NCI-H2196 treated with DMSO at 0.1 percent for 48 hours (cell line): ENCODE data around the gene BICRA.
"Not testable (repeated sequence)": the region's sequence is repeated elsewhere in the genome, so short reads cannot be mapped to it uniquely, and the experiment has no call there.

Experiments used
- DNase-seq: peaks from one replicate; lab custom pipeline; 2025; ENCODE audit not compliant: unreplicated experiment; lab: John Stamatoyannopoulos, UW

BICRA gene

DNA sequence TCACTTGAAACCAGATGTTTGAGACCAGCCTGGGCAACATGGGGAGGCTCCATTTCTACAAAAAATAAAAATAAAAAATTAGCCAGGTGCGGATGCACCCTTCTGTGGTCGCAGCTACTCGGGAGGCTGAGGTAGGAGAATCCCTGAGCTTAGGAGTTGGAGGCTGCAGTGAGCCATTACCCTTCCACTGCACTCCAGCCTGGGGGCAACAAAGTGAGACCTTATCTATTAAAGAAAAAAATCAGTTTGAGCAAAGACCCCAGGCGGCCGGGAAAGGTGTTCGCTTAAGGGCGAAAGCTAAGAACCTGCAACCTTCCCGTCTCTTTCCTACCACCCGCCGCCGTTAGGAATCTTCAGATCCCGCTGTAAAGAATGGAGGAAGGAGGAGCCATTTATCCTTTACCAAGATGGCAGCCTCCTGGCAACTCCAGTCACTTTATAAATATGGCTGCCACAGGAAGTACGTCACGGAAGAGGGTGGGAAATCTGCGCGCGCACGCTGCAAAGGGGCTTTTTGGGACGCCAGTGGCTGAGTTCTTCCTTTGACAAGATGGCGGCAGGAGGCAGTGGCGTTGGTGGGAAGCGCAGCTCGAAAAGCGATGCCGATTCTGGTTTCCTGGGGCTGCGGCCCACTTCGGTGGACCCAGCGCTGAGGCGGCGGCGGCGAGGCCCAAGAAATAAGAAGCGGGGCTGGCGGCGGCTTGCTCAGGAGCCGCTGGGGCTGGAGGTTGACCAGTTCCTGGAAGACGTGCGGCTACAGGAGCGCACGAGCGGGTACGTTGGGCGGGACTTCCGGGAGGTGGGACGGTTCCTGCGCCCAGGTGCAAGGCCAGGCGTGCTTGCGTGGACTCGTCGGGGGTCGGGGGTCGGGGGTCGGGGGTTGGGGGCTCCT is 136.3 kb downstream of the BICRA start, which contains the start of gene NOP53:
TSS of gene NOP53 (plus strand) at position 537 of the 892 bp plus-strand sequence. CDS start at position 551, 14 bp downstream.
- peak; percentile 80 for DNase-seq

DNA sequence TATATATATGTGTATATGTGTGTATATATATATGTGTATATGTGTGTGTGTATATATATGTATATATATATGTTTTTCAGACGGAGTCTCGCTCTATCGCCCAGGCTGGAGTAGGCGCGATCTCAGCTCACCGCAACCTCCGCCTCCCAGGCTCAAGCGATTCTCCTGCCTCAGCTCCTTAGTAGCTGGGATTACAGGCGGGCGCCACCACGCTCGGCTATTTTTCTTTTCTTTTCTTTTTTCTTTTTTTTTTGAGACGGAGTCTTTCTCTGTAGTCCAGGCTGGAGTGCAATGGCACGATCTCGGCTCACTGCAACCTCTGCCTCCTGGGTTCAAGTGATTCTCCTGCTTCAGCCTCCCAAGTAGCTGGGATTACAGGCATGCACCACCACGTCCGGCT is 137.2 kb downstream of the BICRA start:
- not testable (repeated sequence) for DNase-seq

DNA sequence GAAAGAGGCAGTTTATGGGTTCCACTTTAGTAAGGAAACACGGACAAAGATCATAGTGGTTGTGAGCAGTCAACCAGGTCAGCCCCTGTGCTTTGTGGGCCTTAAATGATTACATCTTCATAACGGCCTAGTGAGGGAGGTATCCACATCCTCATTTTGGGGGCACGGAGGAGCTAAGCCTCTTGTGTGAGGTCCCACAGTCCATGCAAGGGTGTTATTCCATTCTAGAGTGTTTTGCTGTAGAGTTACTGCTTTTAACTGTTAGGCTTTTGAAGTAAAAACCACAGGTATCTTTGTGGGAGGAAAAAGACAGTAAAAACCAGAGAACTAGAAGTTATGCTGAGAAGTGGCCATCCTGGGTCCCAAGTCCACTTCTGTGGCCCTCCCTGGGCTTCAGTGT is 140.4 kb downstream of the BICRA start:
- no peak for DNase-seq

DNA sequence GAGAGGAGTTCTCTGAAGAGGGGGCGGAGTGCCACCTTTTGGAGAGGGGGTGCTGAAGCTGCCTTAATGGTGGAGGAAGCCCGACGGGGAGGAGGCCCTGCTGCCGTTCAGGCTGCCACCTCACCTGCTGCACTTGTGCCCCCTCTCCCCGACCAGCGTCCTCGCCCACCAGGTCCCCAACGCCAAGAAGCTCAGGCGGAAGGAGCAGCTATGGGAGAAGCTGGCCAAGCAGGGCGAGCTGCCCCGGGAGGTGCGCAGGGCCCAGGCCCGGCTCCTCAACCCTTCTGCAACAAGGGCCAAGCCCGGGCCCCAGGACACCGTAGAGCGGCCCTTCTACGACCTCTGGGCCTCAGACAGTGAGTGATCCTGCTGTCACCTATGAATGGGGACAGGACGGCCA is 141.8 kb downstream of the BICRA start:
- no peak for DNase-seq

DNA sequence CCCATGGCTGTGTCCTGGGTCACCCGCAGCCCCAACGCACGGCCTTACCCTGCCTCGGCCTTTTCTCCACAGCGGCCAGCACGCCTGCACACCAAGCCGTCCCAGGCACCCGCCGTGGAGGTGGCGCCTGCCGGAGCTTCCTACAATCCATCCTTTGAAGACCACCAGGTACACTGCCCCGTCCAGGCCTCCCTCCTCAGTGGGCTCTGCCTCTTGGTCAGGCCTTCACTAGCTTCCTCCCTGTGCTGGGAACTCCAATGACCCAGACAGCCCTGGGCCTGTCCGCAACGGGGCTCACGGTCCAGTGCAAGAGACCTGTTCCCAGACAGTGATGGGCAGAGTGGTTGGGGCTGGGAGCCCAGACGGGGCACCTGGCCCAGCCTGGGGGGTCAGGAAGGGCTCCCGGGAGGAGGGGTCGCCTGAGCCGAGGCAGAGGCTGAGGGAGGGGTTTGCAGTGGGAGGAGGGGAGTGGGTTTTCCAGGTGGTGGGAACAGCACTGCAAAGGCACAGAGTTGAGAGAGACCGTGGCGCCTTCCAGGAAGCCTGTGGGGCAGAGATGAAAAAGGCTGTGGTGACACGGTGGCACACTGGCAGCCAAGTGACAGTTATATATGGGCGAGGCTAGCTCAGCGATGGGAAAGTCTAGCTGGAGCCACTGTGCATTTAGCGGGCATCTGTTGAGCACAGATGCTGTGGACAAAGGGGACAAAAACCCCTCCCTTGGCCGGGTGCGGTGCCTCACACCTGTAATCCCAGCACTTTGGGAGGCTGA is 143.7 kb downstream of the BICRA start:
- no peak for DNase-seq
